ENCODE measurements around the gene DOK3.

DNA sequence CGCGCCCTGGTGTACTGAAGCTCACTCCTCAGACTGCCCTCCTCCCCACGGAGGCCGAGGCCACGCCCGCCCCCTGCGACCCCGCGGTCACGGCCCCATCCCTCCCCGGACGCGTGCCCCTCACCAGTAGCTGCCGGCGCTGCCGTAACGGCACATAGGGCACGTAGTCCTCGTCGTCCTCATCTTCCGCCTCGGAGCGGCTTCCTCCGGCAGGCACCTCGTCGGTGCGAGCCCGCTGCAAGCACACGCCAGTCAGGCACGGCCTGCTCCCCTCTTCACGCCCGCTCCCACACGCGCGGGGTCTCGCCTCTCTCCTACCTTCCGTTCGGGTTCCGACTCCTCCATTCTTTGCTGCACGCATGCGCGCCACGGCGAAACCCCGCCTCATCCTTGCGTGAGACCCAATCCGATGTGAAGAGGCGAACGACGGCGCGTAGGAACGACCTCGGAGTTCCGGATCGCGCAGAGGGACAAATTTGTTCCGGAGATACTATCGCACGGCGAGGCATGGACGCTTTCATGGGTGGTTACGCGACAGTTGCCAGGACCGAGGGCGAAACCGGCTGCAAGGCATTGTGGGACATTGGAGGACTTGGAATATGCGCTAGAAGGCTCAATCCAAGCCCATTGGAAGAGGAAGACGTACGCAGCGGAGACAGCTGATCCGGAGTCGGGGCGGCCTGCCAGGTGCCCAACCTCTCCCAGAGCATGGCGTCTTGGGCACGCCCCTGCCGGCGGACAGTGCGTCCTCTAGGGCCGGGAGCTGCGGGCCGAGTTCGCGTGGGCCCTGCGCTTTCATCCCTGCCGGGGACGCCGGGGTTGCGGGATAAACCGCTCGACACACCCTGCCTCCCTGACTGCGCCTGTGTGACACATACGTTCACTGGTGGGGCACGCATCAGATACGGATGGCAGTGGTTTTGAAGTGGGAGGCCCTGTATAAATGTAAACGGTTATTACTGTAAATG, 7.3 kb upstream of the DOK3 start, which contains the start of gene DDX41:
- TF ChIP-seq POLR2A (IDR thresholded peaks at IDR 0.05; ENCODE audit: low read length): peak; percentile 87
- peak; percentile 50 for TF ChIP-seq GATA1 (IDR thresholded peaks at IDR 0.05; ENCODE audit: low read depth, low read length)

Measured in erythroblast (primary cell).